ENCODE data around the gene FGFR1OP2. TPM values are rescaled to one million over a fixed set of nuclear protein-coding genes. Genes with fewer than 3 reads are reported as not detected.

FGFR1OP2 gene
- total and polyA plus RNA-seq, 2 of the 4 experiments (the other 2 are of a cell fraction), result 26.7 to 31.0 TPM

GRCh38 chr12:26994109-26994508 lies 55.8 kb downstream of the FGFR1OP2 start:
- no peak overlapping the region for H2BK20ac ChIP-seq (ENCODE audit: low read depth, low read length)
- no peak overlapping the region for H4K8ac ChIP-seq (ENCODE audit: low read depth in 2 of 2, low read length in 2 of 2)
- no CpG with 5 or more reads among the region's 1 CpG for WGBS, 2 experiments (ENCODE audit: extremely low coverage in 2 of 2, insufficient read length in 1 of 2)
- ChIA-PET CTCF (interaction anchor here (1.2 to 1.4 kb wide), 2 partner anchors 17 to 162 kb away, joined by 3 read pairs; partner anchors contain the start of gene ITPR2), POLR2A (ENCODE audit: unreplicated experiment) (interaction anchor here (0.9 kb wide), 1 partner anchor 12 kb away, joined by 3 read pairs; no protein-coding TSS in a partner anchor)
- dilution Hi-C loops (cut with HindIII; ENCODE audit: low sequenced_read_pairs, unreplicated experiment), result no loop called here
- in situ Hi-C loops (cut with MboI; ENCODE audit: low sequenced_read_pairs), result no loop called here
- H4K20me1 ChIP-seq (ENCODE audit: insufficient read depth, low read length), result no peaks in the 10 kb centered on the region
- BruUV-seq (replicated peaks), result no TSS peak
- intact Hi-C loops (cut with micrococcal nuclease), result no loop called here
- TF ChIP-seq, protein P1, sequence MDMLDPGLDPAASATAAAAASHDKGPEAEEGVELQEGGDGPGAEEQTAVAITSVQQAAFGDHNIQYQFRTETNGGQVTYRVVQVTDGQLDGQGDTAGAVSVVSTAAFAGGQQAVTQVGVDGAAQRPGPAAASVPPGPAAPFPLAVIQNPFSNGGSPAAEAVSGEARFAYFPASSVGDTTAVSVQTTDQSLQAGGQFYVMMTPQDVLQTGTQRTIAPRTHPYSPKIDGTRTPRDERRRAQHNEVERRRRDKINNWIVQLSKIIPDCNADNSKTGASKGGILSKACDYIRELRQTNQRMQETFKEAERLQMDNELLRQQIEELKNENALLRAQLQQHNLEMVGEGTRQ (IDR thresholded peaks at IDR 0.05; ENCODE audit: low read depth, low read length), result no peak
- ATAC-seq (ENCODE audit: low read depth) (no peak), DNase-seq (no peak)
- H3K4me3 ChIP-seq (ENCODE audit: insufficient read depth, low read depth, low read length), result no peak overlapping the region
- H2BK15ac ChIP-seq (ENCODE audit: low read depth, low read length), result no peak overlapping the region
- H3K27ac ChIP-seq (ENCODE audit: insufficient read depth, low read length), result no peak overlapping the region
- H3K36me3 ChIP-seq (ENCODE audit: control insufficient read depth, insufficient read depth, low read length), result peaks cover 11% of the 10 kb centered on the region
- no peak overlapping the region for H4K5ac ChIP-seq (ENCODE audit: low read depth, low read length)
- peaks cover 0 to 6% of the 10 kb centered on the region in 2 experiments; a peak in 2 of 4 replicates for H3K79me1 ChIP-seq (ENCODE audit: low read depth in 1 of 2, low read length in 2 of 2)
- H2BK5ac ChIP-seq (ENCODE audit: low read depth, low read length, poor library complexity, severe bottlenecking), result no peak overlapping the region
- H3K4ac ChIP-seq (ENCODE audit: low read depth, low read length), result no peak overlapping the region
- H2BK120ac ChIP-seq (ENCODE audit: low read depth, low read length), result no peak overlapping the region
- H3K18ac ChIP-seq (ENCODE audit: low read depth, low read length), result no peak overlapping the region
- H3K14ac ChIP-seq (replicated peaks; ENCODE audit: low read depth, low read length), result no peak overlapping the region
- H2AK9ac ChIP-seq (replicated peaks; ENCODE audit: low read depth, low read length, poor library complexity), result no peak overlapping the region
- H4K91ac ChIP-seq (ENCODE audit: insufficient read depth, low read depth, low read length), result no peak overlapping the region
- H3K23ac ChIP-seq (ENCODE audit: low read depth, low read length), result no peak overlapping the region
- no peaks in the 10 kb centered on the region for H3K9me3 ChIP-seq (ENCODE audit: control insufficient read depth, insufficient read depth, low read length)
- no peak overlapping the region for H2AFZ ChIP-seq (replicated peaks; ENCODE audit: low read length, poor library complexity)
- H3K4me1 ChIP-seq (ENCODE audit: control insufficient read depth, insufficient read depth, low read length), result no peaks in the 10 kb centered on the region
- no peak overlapping the region for H3K4me2 ChIP-seq (ENCODE audit: low read depth, low read length)
- peaks cover 10% of the 10 kb centered on the region; the same call in 1 of the 2 replicates for H3K9me1 ChIP-seq (ENCODE audit: insufficient read depth, low read length)
- H3K9ac ChIP-seq (ENCODE audit: low read depth, low read length), result no peak overlapping the region
- no peak overlapping the region for H3K56ac ChIP-seq (ENCODE audit: extremely low read depth, insufficient read depth, low read length)
- H2AK5ac ChIP-seq (ENCODE audit: low read depth, low read length), result no peak overlapping the region
- H3K27me3 ChIP-seq (ENCODE audit: control insufficient read depth, insufficient read depth, low read length), result no peaks in the 10 kb centered on the region

Data from IMR-90 (cell line).